Uterus (tissue), 2 donors: ENCODE data around the gene RAP1A.
"Not testable (repeated sequence)": the region's sequence is repeated elsewhere in the genome, so short reads cannot be mapped to it uniquely, and the experiment has no call there.

Source experiments
- POLR2A ChIP-seq, 2 donors: fragments of 450-650 bp; IDR thresholded peaks; one replicate each; pipeline ENCODE4 v1.6.1; 2016; ENCODE audit warnings: antibody characterized with exemption in 2 of 2, mild to moderate bottlenecking in 1 of 2, moderate library complexity in 1 of 2
- TF ChIP-seq, protein P1 (sequence below), 4 experiments: fragments of 200-600 bp in 2 of 4; fragments of 450-650 bp in 2 of 4; sonication (generic) in 2 of 4; IDR thresholded peaks; one replicate each; pipeline ENCODE4 v1.5.1; 2016 to 2019; ENCODE audit warnings: antibody characterized with exemption in 4 of 4, mild to moderate bottlenecking in 2 of 4, moderate library complexity in 1 of 4

GRCh38 chr1:111685293-111686153, 65.9 kb downstream of the RAP1A start:
- TF ChIP-seq POLR2A (IDR thresholded peaks at IDR 0.05) = not testable (repeated sequence)
- TF ChIP-seq, protein P1, sequence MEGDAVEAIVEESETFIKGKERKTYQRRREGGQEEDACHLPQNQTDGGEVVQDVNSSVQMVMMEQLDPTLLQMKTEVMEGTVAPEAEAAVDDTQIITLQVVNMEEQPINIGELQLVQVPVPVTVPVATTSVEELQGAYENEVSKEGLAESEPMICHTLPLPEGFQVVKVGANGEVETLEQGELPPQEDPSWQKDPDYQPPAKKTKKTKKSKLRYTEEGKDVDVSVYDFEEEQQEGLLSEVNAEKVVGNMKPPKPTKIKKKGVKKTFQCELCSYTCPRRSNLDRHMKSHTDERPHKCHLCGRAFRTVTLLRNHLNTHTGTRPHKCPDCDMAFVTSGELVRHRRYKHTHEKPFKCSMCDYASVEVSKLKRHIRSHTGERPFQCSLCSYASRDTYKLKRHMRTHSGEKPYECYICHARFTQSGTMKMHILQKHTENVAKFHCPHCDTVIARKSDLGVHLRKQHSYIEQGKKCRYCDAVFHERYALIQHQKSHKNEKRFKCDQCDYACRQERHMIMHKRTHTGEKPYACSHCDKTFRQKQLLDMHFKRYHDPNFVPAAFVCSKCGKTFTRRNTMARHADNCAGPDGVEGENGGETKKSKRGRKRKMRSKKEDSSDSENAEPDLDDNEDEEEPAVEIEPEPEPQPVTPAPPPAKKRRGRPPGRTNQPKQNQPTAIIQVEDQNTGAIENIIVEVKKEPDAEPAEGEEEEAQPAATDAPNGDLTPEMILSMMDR (IDR thresholded peaks at IDR 0.05) = not testable (repeated sequence)
